HepG2 (cell line): ENCODE measurements around the gene HSPA1A. TPM values are rescaled to one million over a fixed set of nuclear protein-coding genes. Genes with fewer than 3 reads are reported as not detected.

Experiments used
- ATF2 ChIP-seq: sonication (generic); formaldehyde crosslinking; IDR thresholded peaks from 2 replicates; pipeline ENCODE4 v1.4.0; 2020; ENCODE audit warnings: missing genetic modification reagents
- ETS1 ChIP-seq: sonication (generic); formaldehyde crosslinking; IDR thresholded peaks from 2 replicates; pipeline ENCODE4 v1.4.0; 2020; ENCODE audit warnings: missing genetic modification reagents
- FOSL1 ChIP-seq: sonication (generic); formaldehyde crosslinking; IDR thresholded peaks from 2 replicates; pipeline ENCODE4 v1.9.0; 2021; ENCODE audit warnings: missing genetic modification reagents, borderline replicate concordance
- FOXO4 ChIP-seq: sonication (generic); formaldehyde crosslinking; conservative IDR thresholded peaks from 2 replicates; pipeline ENCODE4 v1.8.1; 2023; ENCODE audit warnings: missing genetic modification reagents
- KLF15 ChIP-seq: sonication (generic); formaldehyde crosslinking; IDR thresholded peaks from 2 replicates; pipeline ENCODE4 v1.8.1; 2023; ENCODE audit warnings: borderline replicate concordance, mild to moderate bottlenecking, inconsistent platforms, missing genetic modification reagents, mixed read lengths
- LCORL ChIP-seq, 2 experiments: fragments of 450-650 bp in 1 of 2; sonication (generic) in 1 of 2; formaldehyde crosslinking in 1 of 2; IDR thresholded peaks; 2 replicates each; pipeline versions ENCODE4 v1.5.0 to v1.6.1; 2017 to 2020; ENCODE audit warnings: antibody characterized with exemption in 1 of 2, missing genetic modification reagents in 1 of 2
- MBD4 ChIP-seq: IDR thresholded peaks from 2 replicates; pipeline ENCODE4 v1.6.1; 2012; ENCODE audit warnings: low read length, inconsistent platforms, borderline replicate concordance
- NFE2L2 ChIP-seq: fragments of 150-350 bp; IDR thresholded peaks from 2 replicates; pipeline ENCODE4 v1.6.1; 2014; ENCODE audit warnings: low read length
- RORA ChIP-seq: sonication (generic); formaldehyde crosslinking; IDR thresholded peaks from 2 replicates; pipeline ENCODE4 v1.5.0; 2020; ENCODE audit warnings: mild to moderate bottlenecking, missing genetic modification reagents, moderate library complexity
- SAFB2 ChIP-seq: sonication (generic); formaldehyde crosslinking; IDR thresholded peaks from 2 replicates; pipeline ENCODE4 v1.5.1; 2020; ENCODE audit warnings: missing genetic modification reagents, low read depth, mild to moderate bottlenecking, borderline replicate concordance
- SMAD1 ChIP-seq: sonication (generic); formaldehyde crosslinking; IDR thresholded peaks from 2 replicates; pipeline ENCODE4 v1.4.0; 2020; ENCODE audit warnings: missing genetic modification reagents, low read depth, mild to moderate bottlenecking, borderline replicate concordance
- SNAPC5 ChIP-seq: sonication (generic); formaldehyde crosslinking; IDR thresholded peaks from 2 replicates; pipeline ENCODE4 v1.8.1; 2023; ENCODE audit warnings: mild to moderate bottlenecking, missing genetic modification reagents, borderline replicate concordance
- STAT5B ChIP-seq: sonication (generic); formaldehyde crosslinking; IDR thresholded peaks from 2 replicates; pipeline ENCODE4 v1.4.0; 2020; ENCODE audit warnings: missing genetic modification reagents
- TBX3 ChIP-seq: fragments of 450-650 bp; IDR thresholded peaks from 2 replicates; pipeline ENCODE4 v1.6.1; 2017; ENCODE audit warnings: antibody characterized with exemption, mild to moderate bottlenecking, inconsistent platforms, borderline replicate concordance
- ZBTB2 ChIP-seq: sonication (generic); formaldehyde crosslinking; IDR thresholded peaks from 2 replicates; pipeline ENCODE4 v1.8.0; 2022; ENCODE audit warnings: low read depth, missing genetic modification reagents
- ZBTB7A ChIP-seq: sonication (generic); formaldehyde crosslinking; IDR thresholded peaks from 2 replicates; pipeline ENCODE4 v1.8.0; 2022; ENCODE audit warnings: mild to moderate bottlenecking, missing genetic modification reagents
- ZNF18 ChIP-seq: sonication (generic); formaldehyde crosslinking; IDR thresholded peaks from 2 replicates; pipeline ENCODE4 v1.8.0; 2022; ENCODE audit warnings: mild to moderate bottlenecking, missing genetic modification reagents; ENCODE audit not compliant: insufficient replicate concordance
- ZNF180 ChIP-seq: sonication (generic); formaldehyde crosslinking; IDR thresholded peaks from 2 replicates; pipeline ENCODE4 v1.4.0; 2020; ENCODE audit warnings: low read depth, missing genetic modification reagents, borderline replicate concordance
- ZNF382 ChIP-seq: sonication (generic); formaldehyde crosslinking; IDR thresholded peaks from 2 replicates; pipeline ENCODE4 v1.5.0; 2020; ENCODE audit warnings: missing genetic modification reagents, mild to moderate bottlenecking, borderline replicate concordance
- ZNF614 ChIP-seq: IDR thresholded peaks from 2 replicates; pipeline ENCODE4 v1.6.1; 2018; ENCODE audit warnings: missing biosample characterization, missing genetic modification reagents, inconsistent platforms, borderline replicate concordance
- ZSCAN29 ChIP-seq: sonication (generic); formaldehyde crosslinking; conservative IDR thresholded peaks from 2 replicates; pipeline ENCODE4 v1.4.0; 2020; ENCODE audit warnings: mild to moderate bottlenecking, missing genetic modification reagents
- polyA plus RNA-seq, 8 experiments: library from polyadenylated mRNA; depleted of rRNA in 3 of 8; stranded (reverse) in 7 of 8; unstranded in 1 of 8; fragments of >200 nt; fragmentation: Illumina TruSeq in 4 of 8; extraction: Trizol in 4 of 8; gene quantifications; 2 replicates each; pipeline versions ENCODE4 v1.2.1 to v1.2.3, GENCODE V29; 2011 to 2016; ENCODE audit warnings: low read depth in 4 of 8, missing spikeins in 1 of 8, mixed read lengths in 1 of 8; ENCODE audit not compliant: insufficient read depth in 1 of 8
- total RNA-seq, 5 experiments: library from RNA; depleted of rRNA; stranded (reverse); fragments of >200 nt; fragmentation: Illumina TruSeq; extraction: Trizol; gene quantifications; 2 replicates each; pipeline ENCODE4 v1.2.3, GENCODE V29; 2016; ENCODE audit warnings: low read depth in 1 of 5

Gene HSPA1A
- total and polyA plus RNA-seq, 2 of the 13 experiments (the other 11 are each of a cell fraction or from before 2014, with no cell fraction given), result 44.5 to 85.0 TPM

- no peak for TF ChIP-seq ETS1 (CRISPR knock-in tag)
- no peak for TF ChIP-seq KLF15 (CRISPR knock-in tag)
- TF ChIP-seq SAFB2, result no peak
- TF ChIP-seq ZNF180 (CRISPR knock-in tag), result no peak
- no peak for TF ChIP-seq ZBTB7A (CRISPR knock-in tag)
- TF ChIP-seq FOSL1 (CRISPR knock-in tag), result no peak
- no peak for TF ChIP-seq ZBTB2 (CRISPR knock-in tag)
- no peak for TF ChIP-seq RORA (CRISPR knock-in tag)
- no peak for TF ChIP-seq ZNF614
- no peak for TF ChIP-seq ZSCAN29 (CRISPR knock-in tag)
- TF ChIP-seq ATF2 (CRISPR knock-in tag), result no peak; the same call in 1 of the 2 replicates
- no peak for TF ChIP-seq STAT5B (CRISPR knock-in tag)
- no peak for TF ChIP-seq ZNF18 (CRISPR knock-in tag)
- no peak for TF ChIP-seq FOXO4
- peak; percentile 96 for TF ChIP-seq NFE2L2
- TF ChIP-seq TBX3, result no peak
- TF ChIP-seq MBD4, result no peak
- TF ChIP-seq ZNF382 (CRISPR knock-in tag), result no peak
- no peak for TF ChIP-seq SMAD1
- TF ChIP-seq LCORL (IDR thresholded peaks at IDR 0.05), result no peak
- peak; percentile 34; the same call in 1 of the 2 replicates for TF ChIP-seq LCORL (CRISPR knock-in tag; IDR thresholded peaks at IDR 0.05)
- TF ChIP-seq SNAPC5 (CRISPR knock-in tag), result no peak
Observed at GRCh38 chr6:31822036-31822821, 6.9 kb downstream of the HSPA1A start (continued).
